ENCODE measurements around the gene LMF2.

DNA sequence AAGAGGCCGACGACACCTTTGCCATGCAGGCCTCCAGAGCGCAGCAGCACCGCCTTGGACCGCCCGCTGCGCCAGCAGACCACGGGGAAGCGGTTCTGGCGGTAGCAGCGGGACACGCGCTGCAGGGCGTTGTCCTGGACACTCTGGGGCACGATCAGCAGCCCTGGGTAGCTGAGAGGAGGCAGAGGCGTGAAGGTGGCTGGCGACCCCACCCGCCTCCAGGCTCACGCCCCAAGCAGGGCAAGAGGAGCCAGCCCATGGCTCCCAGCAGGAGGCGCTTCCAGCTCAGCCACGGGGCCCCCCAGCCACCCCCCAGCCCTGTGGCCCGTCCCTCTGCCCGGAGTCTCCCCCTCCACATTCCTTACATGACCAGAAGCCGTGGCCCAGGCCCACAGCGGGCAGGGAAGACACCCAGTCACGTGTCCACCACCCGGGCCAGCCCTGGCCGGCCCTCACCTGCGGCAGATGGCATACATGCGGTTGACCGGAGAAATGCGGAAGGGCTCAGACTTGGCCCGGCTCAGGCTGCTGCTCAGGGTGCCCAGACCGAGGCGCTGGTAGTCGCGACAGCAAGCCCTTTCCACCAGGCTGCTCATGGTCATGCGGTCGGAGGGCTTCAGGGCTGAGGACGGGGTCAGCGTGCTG lies 47.9 kb downstream of the LMF2 start:
- TF ChIP-seq, protein P1, sequence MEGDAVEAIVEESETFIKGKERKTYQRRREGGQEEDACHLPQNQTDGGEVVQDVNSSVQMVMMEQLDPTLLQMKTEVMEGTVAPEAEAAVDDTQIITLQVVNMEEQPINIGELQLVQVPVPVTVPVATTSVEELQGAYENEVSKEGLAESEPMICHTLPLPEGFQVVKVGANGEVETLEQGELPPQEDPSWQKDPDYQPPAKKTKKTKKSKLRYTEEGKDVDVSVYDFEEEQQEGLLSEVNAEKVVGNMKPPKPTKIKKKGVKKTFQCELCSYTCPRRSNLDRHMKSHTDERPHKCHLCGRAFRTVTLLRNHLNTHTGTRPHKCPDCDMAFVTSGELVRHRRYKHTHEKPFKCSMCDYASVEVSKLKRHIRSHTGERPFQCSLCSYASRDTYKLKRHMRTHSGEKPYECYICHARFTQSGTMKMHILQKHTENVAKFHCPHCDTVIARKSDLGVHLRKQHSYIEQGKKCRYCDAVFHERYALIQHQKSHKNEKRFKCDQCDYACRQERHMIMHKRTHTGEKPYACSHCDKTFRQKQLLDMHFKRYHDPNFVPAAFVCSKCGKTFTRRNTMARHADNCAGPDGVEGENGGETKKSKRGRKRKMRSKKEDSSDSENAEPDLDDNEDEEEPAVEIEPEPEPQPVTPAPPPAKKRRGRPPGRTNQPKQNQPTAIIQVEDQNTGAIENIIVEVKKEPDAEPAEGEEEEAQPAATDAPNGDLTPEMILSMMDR (conservative IDR thresholded peaks at IDR 0.05): no peak
- TF ChIP-seq EZH2 (IDR thresholded peaks at IDR 0.05; ENCODE audit: low read depth): no peak
